HFF-Myc (cell line): ENCODE results near the gene CEP170B.
"Not testable (repeated sequence)": the region's sequence is repeated elsewhere in the genome, so short reads cannot be mapped to it uniquely, and the experiment has no call there.

ENCODE experiments used
- DNase-seq: peaks from one replicate; pipeline ENCODE4 v3.0.0-alpha.2; 2011; ENCODE audit warnings: low read depth; ENCODE audit errors: extremely low read depth
- H3K4me3 ChIP-seq: replicated peaks from 2 replicates; pipeline ENCODE4 v1.5.1; 2011; ENCODE audit warnings: low read depth, mild to moderate bottlenecking, control low read depth, low read length
- TF ChIP-seq, protein P1 (sequence below): IDR thresholded peaks from 2 replicates; pipeline ENCODE4 v1.5.1; 2012; ENCODE audit warnings: mild to moderate bottlenecking, low read depth, low read length, control low read depth; ENCODE audit errors: missing control alignments

CEP170B gene

DNA sequence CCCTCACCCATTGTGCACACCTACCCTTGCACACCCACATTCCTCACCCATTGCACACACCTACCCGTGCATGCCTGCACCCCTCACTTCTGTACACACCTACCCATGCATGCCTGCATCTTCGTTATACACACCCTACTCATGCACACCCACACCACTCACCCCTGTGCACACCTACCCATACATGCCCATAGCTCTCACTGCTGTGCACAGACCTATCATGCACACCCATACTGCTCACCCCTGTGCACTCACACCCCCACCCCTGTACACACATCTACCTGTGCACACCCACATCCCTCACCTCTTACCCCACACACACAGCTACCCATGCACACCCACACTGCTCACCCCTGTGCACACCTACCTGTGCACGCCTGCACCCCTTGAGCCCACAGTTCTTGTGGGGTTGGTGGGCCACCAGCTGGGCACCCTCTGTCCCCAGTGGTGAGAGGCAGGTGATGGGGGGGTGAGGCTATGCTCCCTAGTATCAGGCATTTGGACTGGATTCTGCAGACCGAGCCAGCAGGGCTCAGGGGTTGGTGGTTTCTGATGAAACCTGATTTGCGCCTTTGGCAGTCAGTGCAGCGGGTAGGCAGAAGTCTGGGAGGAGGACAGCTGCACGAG lies 15.6 kb downstream of the CEP170B start:
- TF ChIP-seq, protein P1, sequence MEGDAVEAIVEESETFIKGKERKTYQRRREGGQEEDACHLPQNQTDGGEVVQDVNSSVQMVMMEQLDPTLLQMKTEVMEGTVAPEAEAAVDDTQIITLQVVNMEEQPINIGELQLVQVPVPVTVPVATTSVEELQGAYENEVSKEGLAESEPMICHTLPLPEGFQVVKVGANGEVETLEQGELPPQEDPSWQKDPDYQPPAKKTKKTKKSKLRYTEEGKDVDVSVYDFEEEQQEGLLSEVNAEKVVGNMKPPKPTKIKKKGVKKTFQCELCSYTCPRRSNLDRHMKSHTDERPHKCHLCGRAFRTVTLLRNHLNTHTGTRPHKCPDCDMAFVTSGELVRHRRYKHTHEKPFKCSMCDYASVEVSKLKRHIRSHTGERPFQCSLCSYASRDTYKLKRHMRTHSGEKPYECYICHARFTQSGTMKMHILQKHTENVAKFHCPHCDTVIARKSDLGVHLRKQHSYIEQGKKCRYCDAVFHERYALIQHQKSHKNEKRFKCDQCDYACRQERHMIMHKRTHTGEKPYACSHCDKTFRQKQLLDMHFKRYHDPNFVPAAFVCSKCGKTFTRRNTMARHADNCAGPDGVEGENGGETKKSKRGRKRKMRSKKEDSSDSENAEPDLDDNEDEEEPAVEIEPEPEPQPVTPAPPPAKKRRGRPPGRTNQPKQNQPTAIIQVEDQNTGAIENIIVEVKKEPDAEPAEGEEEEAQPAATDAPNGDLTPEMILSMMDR: no peak
- H3K4me3 ChIP-seq: no peak overlapping the region
- DNase-seq: no peak

DNA sequence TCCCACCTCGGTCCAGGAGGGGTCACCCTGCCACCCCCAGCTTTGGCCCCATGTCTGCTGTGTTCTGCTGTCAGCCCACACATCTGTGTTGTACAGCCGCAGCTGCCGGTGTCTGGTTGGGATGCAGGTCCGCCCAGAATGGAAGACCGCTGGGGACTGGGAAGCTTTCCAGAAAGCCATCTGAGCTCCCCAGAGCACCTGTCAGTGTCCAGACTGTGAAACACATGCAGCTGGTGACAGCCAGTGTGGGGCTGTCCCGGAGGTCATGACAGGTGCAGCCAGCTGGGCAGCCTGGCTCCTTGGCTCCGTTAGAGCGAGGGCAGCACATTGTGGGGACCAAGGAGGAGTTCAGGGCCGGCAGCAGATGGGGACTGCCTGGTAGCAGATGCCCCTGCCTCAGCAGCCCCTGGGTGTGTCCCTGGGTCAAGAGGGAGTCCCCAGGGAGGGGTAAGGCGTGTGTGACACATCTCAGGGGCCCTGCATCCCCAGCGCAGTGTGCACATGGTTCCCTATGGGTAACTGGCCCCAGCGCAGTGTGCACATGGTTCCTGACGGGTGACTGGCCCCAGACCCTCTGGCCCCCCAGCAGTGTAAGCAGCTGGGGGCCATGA lies 16.4 kb downstream of the CEP170B start:
- no peak for DNase-seq
- H3K4me3 ChIP-seq: no peak overlapping the region
- TF ChIP-seq, protein P1: no peak

DNA sequence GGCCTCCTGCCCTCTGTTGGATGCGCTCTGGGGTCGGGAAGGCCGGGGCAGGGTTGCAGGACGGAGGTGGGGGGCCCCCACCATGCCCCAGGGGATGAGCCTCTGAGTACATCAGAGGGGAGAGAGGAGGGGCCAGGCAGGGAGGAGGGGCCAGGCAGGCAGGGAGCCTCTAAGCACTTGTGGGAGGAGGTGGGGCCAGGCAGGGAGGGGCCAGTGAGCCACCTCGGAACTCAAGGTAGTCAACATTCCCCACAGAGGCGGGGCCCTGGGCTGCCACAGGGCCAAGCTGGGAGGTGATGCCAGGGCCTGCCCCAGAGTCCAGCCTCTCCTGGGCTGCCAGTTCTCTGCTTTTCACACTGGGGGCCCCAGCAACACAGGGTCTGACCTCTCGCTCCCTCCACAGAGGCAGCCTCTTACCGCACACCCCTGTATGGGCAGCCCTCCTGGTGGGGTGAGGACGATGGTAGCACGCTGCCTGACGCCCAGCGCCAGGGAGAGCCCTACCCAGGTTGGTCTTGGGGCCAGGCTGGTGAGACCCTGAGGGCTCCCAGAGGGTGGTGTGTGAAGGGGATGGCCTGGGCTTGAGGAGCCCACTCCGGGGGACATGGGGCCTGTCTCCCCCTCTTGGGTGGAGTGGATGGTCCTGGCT lies 17.4 kb downstream of the CEP170B start:
- H3K4me3 ChIP-seq: no peak overlapping the region
- no peak for DNase-seq
- TF ChIP-seq, protein P1: no peak

DNA sequence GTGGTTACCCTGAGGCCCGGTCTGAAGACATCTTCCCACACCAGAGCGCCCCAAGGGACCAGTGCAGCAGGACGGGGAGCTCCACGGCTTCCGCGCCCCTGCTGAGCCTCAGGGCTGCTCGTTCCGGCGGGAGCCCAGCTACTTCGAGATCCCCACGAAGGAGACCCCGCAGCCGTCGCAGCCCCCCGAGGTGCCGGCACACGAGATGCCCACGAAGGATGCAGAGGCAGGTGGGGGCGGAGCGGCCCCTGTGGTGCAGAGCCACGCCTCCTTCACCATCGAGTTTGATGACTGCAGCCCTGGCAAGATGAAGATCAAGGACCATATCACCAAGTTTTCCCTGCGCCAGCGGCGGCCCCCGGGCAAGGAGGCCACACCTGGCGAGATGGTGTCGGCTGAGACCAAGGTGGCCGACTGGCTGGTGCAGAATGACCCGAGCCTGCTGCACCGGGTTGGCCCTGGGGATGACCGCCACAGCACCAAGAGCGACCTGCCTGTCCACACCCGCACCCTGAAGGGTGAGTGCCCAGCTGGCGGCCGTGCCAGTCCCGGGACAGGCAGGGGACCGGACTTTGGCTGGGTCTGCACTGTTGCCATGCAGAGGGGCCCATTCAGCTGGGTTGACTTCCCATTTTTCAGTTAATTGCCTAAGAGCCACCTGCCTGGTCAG lies 18.1 kb downstream of the CEP170B start:
- DNase-seq: no peak
- TF ChIP-seq, protein P1: no peak
- no peak overlapping the region for H3K4me3 ChIP-seq

DNA sequence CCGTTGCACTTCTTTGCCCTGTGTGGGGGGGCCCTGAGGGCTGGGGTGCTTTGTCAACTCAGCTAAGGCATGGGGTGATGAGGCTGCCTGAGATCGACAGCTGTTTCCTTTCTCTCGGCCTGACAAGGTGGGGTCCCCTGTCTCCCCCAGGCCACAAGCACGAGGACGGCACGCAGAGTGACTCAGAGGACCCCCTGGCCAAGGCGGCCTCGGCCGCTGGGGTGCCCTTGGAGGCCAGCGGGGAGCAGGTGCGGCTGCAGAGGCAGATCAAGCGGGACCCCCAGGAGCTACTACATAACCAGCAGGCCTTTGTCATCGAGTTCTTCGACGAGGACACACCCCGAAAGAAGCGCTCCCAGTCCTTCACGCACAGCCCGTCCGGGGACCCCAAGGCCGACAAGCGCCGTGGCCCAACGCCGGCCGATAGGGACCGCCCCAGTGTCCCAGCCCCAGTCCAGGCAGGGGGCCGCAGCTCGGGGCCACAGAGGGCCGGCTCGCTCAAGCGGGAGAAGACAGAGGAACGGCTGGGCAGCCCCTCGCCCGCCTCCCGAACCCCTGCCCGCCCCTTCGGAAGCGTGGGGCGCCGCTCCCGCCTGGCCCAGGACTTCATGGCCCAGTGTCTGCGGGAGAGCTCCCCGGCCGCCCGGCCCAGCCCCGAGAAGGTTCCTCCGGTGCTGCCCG lies 18.8 kb downstream of the CEP170B start:
- TF ChIP-seq, protein P1: no peak
- H3K4me3 ChIP-seq: no peak overlapping the region
- DNase-seq: no peak

DNA sequence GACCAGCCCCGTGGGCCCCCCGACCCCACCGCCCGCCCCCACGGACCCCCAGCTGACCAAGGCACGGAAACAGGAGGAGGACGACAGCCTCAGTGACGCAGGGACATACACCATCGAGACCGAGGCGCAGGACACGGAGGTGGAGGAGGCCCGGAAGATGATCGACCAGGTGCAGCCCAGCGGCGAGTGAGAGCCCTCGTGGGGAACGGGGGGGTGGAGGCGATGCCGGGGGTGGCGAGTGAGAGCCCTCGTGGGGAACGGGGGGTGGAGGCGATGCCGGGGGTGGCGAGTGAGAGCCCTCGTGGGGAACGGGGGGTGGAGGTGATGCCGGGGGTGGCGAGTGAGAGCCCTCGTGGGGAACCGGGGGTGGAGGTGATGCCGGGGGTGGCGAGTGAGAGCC lies 19.3 kb downstream of the CEP170B start:
- H3K4me3 ChIP-seq, DNase-seq: not testable (repeated sequence)
